Neutrophil (primary cell): ENCODE results near the gene BMS1.

Source experiments
- H3K27ac ChIP-seq: fragments of 200-600 bp; sonication (generic); 2 replicates; pipeline ENCODE4 v1.5.1; 2016; ENCODE audit warnings: mild to moderate bottlenecking, moderate library complexity
- H3K27me3 ChIP-seq: fragments of 200-600 bp; sonication (generic); 2 replicates; pipeline ENCODE4 v1.6.0; 2016; ENCODE audit warnings: mild to moderate bottlenecking
- H3K36me3 ChIP-seq: fragments of 200-600 bp; sonication (generic); 2 replicates; pipeline ENCODE4 v1.5.1; 2017
- H3K4me1 ChIP-seq, 2 experiments: fragments of 200-600 bp in 1 of 2; sonication (generic) in 1 of 2; 1 replicate in 1 of 2; 2 replicates in 1 of 2; pipeline versions ENCODE4 v1.5.1 to v1.6.1; 2013 to 2016; ENCODE audit warnings: low read depth in 1 of 2, low read length in 1 of 2, mild to moderate bottlenecking in 1 of 2, moderate library complexity in 1 of 2; ENCODE audit not compliant: control insufficient read depth in 1 of 2, insufficient read depth in 1 of 2
- H3K4me3 ChIP-seq, 2 experiments: fragments of 200-600 bp in 1 of 2; sonication (generic) in 1 of 2; 1 replicate in 1 of 2; 2 replicates in 1 of 2; pipeline ENCODE4 v1.5.1; 2013 to 2016; ENCODE audit warnings: low read depth in 1 of 2, low read length in 1 of 2, mild to moderate bottlenecking in 1 of 2, moderate library complexity in 1 of 2
- H3K9me3 ChIP-seq: fragments of 200-600 bp; sonication (generic); 2 replicates; pipeline ENCODE4 v1.5.1; 2016
- CTCF ChIP-seq: fragments of 200-600 bp; sonication (generic); IDR thresholded peaks from 2 replicates; pipeline ENCODE4 v1.5.1; 2016; ENCODE audit warnings: antibody characterized with exemption

BMS1 gene

GRCh38 chr10:42879380-42880254 lies 97.0 kb downstream of the BMS1 start:
- Histone ChIP-seq H3K4me1 (no peaks in the 10 kb centered on the region), H3K36me3 (no peaks in the 10 kb centered on the region), H3K4me3 (no peak overlapping the region), H3K9me3 (peaks cover 5% of the 10 kb centered on the region), H3K27me3 (no peaks in the 10 kb centered on the region), H3K27ac (no peak overlapping the region)
- TF ChIP-seq CTCF, result no peak

- Histone ChIP-seq H3K36me3 (no peaks in the 10 kb centered on the region), H3K4me1 (no peaks in the 10 kb centered on the region), H3K27ac (no peak overlapping the region), H3K27me3 (no peaks in the 10 kb centered on the region), H3K4me3 (no peak overlapping the region), H3K9me3 (peaks cover 5% of the 10 kb centered on the region)
- TF ChIP-seq CTCF, result no peak
These were observed 97.6 kb downstream of the BMS1 start for GRCh38 chr10:42880255-42880620.

- peaks cover 5% of the 10 kb centered on the region for H3K9me3 ChIP-seq
- no peak overlapping the region for H3K4me3 ChIP-seq
- H3K27me3 ChIP-seq, result no peaks in the 10 kb centered on the region
- H3K36me3 ChIP-seq, result no peaks in the 10 kb centered on the region
- H3K27ac ChIP-seq, result no peak overlapping the region
- no peaks in the 10 kb centered on the region for H3K4me1 ChIP-seq
- no peak for TF ChIP-seq CTCF
These were observed 100.0 kb downstream of the BMS1 start for GRCh38 chr10:42882597-42882996.
